ENCODE data around the gene SMG7.

SMG7 gene

DNA sequence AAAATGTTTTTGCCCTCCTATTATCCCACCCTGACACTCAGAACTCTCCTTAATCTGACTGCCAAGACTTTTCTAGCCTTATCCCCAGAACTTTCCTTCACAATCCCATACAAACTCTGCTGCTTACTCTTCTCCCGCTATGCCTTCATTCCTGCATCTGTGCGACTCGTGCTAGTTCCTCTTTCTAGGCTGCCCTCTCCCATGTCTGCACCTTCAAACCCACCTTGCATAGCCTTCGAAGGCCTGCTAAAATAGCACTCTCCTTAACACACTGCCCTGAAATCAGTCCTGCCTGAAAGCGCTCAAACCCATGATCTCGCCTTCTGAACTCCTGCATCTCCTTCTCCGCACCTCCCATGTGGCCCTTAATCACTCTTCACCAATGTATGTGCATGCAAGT is 120.4 kb downstream of the SMG7 start:
- H3K36me3 ChIP-seq (ENCODE audit: insufficient read depth, low read length) = no peaks in the 10 kb centered on the region
- H3K4me3 ChIP-seq (ENCODE audit: low read depth, low read length, poor library complexity, severe bottlenecking) = no peak overlapping the region
- no peaks in the 10 kb centered on the region; the same call in 1 of the 2 replicates for H3K27me3 ChIP-seq (ENCODE audit: insufficient read depth, low read length)
- peaks cover 6% of the 10 kb centered on the region for H3K4me1 ChIP-seq (ENCODE audit: insufficient read depth, low read length, severe bottlenecking)
- H3K27ac ChIP-seq (ENCODE audit: low read depth, low read length, poor library complexity, severe bottlenecking) = no peak overlapping the region
- no peaks in the 10 kb centered on the region for H4K20me1 ChIP-seq (ENCODE audit: insufficient read depth, low read length)
- no peak overlapping the region for H3K4me2 ChIP-seq (ENCODE audit: low read length)
- H3K79me2 ChIP-seq (ENCODE audit: insufficient read depth, low read length) = no peaks in the 10 kb centered on the region
- no peak overlapping the region for H2AFZ ChIP-seq (ENCODE audit: low read length)
- TF ChIP-seq, protein P1, sequence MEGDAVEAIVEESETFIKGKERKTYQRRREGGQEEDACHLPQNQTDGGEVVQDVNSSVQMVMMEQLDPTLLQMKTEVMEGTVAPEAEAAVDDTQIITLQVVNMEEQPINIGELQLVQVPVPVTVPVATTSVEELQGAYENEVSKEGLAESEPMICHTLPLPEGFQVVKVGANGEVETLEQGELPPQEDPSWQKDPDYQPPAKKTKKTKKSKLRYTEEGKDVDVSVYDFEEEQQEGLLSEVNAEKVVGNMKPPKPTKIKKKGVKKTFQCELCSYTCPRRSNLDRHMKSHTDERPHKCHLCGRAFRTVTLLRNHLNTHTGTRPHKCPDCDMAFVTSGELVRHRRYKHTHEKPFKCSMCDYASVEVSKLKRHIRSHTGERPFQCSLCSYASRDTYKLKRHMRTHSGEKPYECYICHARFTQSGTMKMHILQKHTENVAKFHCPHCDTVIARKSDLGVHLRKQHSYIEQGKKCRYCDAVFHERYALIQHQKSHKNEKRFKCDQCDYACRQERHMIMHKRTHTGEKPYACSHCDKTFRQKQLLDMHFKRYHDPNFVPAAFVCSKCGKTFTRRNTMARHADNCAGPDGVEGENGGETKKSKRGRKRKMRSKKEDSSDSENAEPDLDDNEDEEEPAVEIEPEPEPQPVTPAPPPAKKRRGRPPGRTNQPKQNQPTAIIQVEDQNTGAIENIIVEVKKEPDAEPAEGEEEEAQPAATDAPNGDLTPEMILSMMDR (IDR thresholded peaks at IDR 0.05; ENCODE audit: low read length) = no peak
- no peak for TF ChIP-seq EZH2 (IDR thresholded peaks at IDR 0.05; ENCODE audit: borderline replicate concordance, low read length)
- no peaks in the 10 kb centered on the region for H3K9me3 ChIP-seq (ENCODE audit: low read length)
- no peak overlapping the region for H3K9ac ChIP-seq (ENCODE audit: low read length)
- H3K9me2 ChIP-seq (ENCODE audit: low read depth, low read length) = no peaks in the 10 kb centered on the region
- H3F3A ChIP-seq (ENCODE audit: insufficient read depth, low read length) = no peaks in the 10 kb centered on the region

DNA sequence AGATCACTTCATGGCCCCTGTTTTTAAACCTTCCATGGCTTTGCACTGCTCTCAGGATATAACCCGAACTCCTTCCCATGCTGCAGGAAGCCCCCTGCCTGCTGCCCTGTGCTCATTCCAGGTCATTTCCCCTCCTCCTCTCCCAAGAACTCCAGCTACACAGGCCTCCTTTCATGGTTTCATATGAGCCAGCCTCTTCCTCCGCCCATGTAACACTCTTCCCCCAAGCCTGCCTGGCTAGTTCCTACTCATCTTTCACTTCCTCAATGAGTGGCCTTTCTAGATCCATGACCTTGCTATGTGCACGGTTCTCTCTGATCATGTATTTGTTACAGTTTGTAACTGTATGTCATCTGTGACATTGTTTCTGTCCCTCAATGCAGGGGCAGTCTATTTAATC is 121.1 kb downstream of the SMG7 start:
- Histone ChIP-seq H2AFZ (ENCODE audit: low read length) (no peak overlapping the region), H4K20me1 (ENCODE audit: insufficient read depth, low read length) (no peaks in the 10 kb centered on the region), H3K27ac (ENCODE audit: low read depth, low read length, poor library complexity, severe bottlenecking) (no peak overlapping the region), H3K9me2 (ENCODE audit: low read depth, low read length) (no peaks in the 10 kb centered on the region), H3K4me3 (ENCODE audit: low read depth, low read length, poor library complexity, severe bottlenecking) (no peak overlapping the region), H3K9ac (ENCODE audit: low read length) (no peak overlapping the region), H3K79me2 (ENCODE audit: insufficient read depth, low read length) (no peaks in the 10 kb centered on the region), H3K9me3 (ENCODE audit: low read length) (no peaks in the 10 kb centered on the region), H3F3A (ENCODE audit: insufficient read depth, low read length) (no peaks in the 10 kb centered on the region), H3K27me3 (ENCODE audit: insufficient read depth, low read length) (no peaks in the 10 kb centered on the region; the same call in 1 of the 2 replicates), H3K4me2 (ENCODE audit: low read length) (no peak overlapping the region), H3K36me3 (ENCODE audit: insufficient read depth, low read length) (no peaks in the 10 kb centered on the region), H3K4me1 (ENCODE audit: insufficient read depth, low read length, severe bottlenecking) (peaks cover 6% of the 10 kb centered on the region)
- TF ChIP-seq, protein P1 (IDR thresholded peaks at IDR 0.05; ENCODE audit: low read length) = no peak
- no peak for TF ChIP-seq EZH2 (IDR thresholded peaks at IDR 0.05; ENCODE audit: borderline replicate concordance, low read length)

DNA sequence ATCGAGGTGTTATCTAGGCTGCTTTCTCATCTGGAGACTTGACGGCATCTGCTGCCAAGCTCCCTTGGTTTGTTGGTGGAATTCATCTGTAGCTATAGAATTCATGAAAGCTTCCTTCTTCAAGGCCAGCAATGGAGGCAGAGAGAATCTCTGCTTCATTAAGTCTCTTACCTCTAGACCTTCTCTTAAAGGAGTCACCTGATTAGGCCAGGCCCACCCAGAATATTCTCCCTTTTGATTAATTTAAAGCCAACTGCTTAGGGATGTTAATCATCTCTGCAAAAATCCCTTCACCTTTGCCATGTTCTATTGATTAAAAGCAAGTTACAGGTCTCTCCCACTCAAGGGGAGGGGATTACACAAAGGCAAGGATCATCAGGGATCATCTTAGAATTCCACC is 123.2 kb downstream of the SMG7 start:
- H3K27ac ChIP-seq (ENCODE audit: low read depth, low read length, poor library complexity, severe bottlenecking) = no peak overlapping the region
- TF ChIP-seq, protein P1 (IDR thresholded peaks at IDR 0.05; ENCODE audit: low read length) = no peak
- TF ChIP-seq EZH2 (IDR thresholded peaks at IDR 0.05; ENCODE audit: borderline replicate concordance, low read length) = no peak
- H3K27me3 ChIP-seq (ENCODE audit: insufficient read depth, low read length) = no peaks in the 10 kb centered on the region; the same call in 1 of the 2 replicates
- H3K9ac ChIP-seq (ENCODE audit: low read length) = no peak overlapping the region
- no peaks in the 10 kb centered on the region for H3K9me2 ChIP-seq (ENCODE audit: low read depth, low read length)
- H3K4me2 ChIP-seq (ENCODE audit: low read length) = no peak overlapping the region
- H3F3A ChIP-seq (ENCODE audit: insufficient read depth, low read length) = no peaks in the 10 kb centered on the region
- H2AFZ ChIP-seq (ENCODE audit: low read length) = no peak overlapping the region
- no peak overlapping the region for H3K4me3 ChIP-seq (ENCODE audit: low read depth, low read length, poor library complexity, severe bottlenecking)
- H3K9me3 ChIP-seq (ENCODE audit: low read length) = no peaks in the 10 kb centered on the region
- no peaks in the 10 kb centered on the region for H3K79me2 ChIP-seq (ENCODE audit: insufficient read depth, low read length)
- no peaks in the 10 kb centered on the region for H3K36me3 ChIP-seq (ENCODE audit: insufficient read depth, low read length)
- H3K4me1 ChIP-seq (ENCODE audit: insufficient read depth, low read length, severe bottlenecking) = no peaks in the 10 kb centered on the region
- H4K20me1 ChIP-seq (ENCODE audit: insufficient read depth, low read length) = no peaks in the 10 kb centered on the region
